T follicular helper cell (primary cell): Measurements from ENCODE around the gene PDSS2.
"Not testable (repeated sequence)": the region's sequence is repeated elsewhere in the genome, so short reads cannot be mapped to it uniquely, and the experiment has no call there.

Experiments
- DNase-seq: peaks from one replicate; pipeline ENCODE4 v3.0.0-alpha.2; 2020; ENCODE audit warnings: low read depth

PDSS2 gene

GRCh38 chr6:107216197-107216933 is 243.0 kb downstream of the PDSS2 start:
- DNase-seq, result no peak

GRCh38 chr6:107215334-107215733 is 244.0 kb downstream of the PDSS2 start:
- no peak for DNase-seq

- no peak for DNase-seq
Observed at GRCh38 chr6:107214655-107215054, 244.7 kb downstream of the PDSS2 start.

GRCh38 chr6:107209406-107210305 is 249.7 kb downstream of the PDSS2 start:
- no peak for DNase-seq

GRCh38 chr6:107207251-107207873 is 252.0 kb downstream of the PDSS2 start:
- DNase-seq, result no peak

- DNase-seq, result no peak
Observed at GRCh38 chr6:107205058-107205998, 254.0 kb downstream of the PDSS2 start.

GRCh38 chr6:107202876-107203468 is 256.4 kb downstream of the PDSS2 start:
- DNase-seq, result no peak

- no peak for DNase-seq
Observed at GRCh38 chr6:107198631-107199416, 260.5 kb downstream of the PDSS2 start.

- DNase-seq, result no peak
Observed at GRCh38 chr6:107196152-107196551, 263.2 kb downstream of the PDSS2 start.

GRCh38 chr6:107194723-107195122 is 264.6 kb downstream of the PDSS2 start:
- DNase-seq, result not testable (repeated sequence)

GRCh38 chr6:107192830-107193229 is 266.5 kb downstream of the PDSS2 start:
- no peak for DNase-seq

GRCh38 chr6:107187630-107188029 is 271.7 kb downstream of the PDSS2 start:
- DNase-seq, result no peak

- DNase-seq, result no peak
Observed at GRCh38 chr6:107186047-107186446, 273.3 kb downstream of the PDSS2 start.

- no peak for DNase-seq
Observed at GRCh38 chr6:107185391-107185970, 273.9 kb downstream of the PDSS2 start.

- DNase-seq, result no peak
Observed at GRCh38 chr6:107184435-107184834, 274.9 kb downstream of the PDSS2 start.

GRCh38 chr6:107180099-107180498 is 279.3 kb downstream of the PDSS2 start:
- DNase-seq, result no peak

- no peak for DNase-seq
Observed at GRCh38 chr6:107179004-107179403, 280.4 kb downstream of the PDSS2 start.

GRCh38 chr6:107173779-107174178 is 285.6 kb downstream of the PDSS2 start:
- DNase-seq, result no peak

GRCh38 chr6:107171513-107171912 is 287.9 kb downstream of the PDSS2 start:
- no peak for DNase-seq

GRCh38 chr6:107164299-107164698 is 295.1 kb downstream of the PDSS2 start:
- DNase-seq, result not testable (repeated sequence)
